Right atrium auricular region (tissue), 2 donors: ENCODE data around the gene MAGI1. TPM values are rescaled to one million over a fixed set of nuclear protein-coding genes. Genes with fewer than 3 reads are reported as not detected.

Experiments
- DNase-seq: peaks from one replicate; pipeline ENCODE4 v3.0.0-alpha.2; 2019; ENCODE audit warnings: low spot score
- H3K27ac ChIP-seq, 2 donors: fragments of 200-600 bp; sonication (generic); 1 replicate in 1 of 2; 2 replicates in 1 of 2; pipeline ENCODE4 v1.5.1; 2016 to 2019
- H3K27me3 ChIP-seq, 2 donors: fragments of 200-600 bp; sonication (generic); one replicate each; pipeline versions ENCODE4 v1.5.1 to v1.6.0; 2017 to 2019
- H3K36me3 ChIP-seq: fragments of 200-600 bp; sonication (generic); one replicate; pipeline ENCODE4 v1.5.1; 2016
- H3K4me1 ChIP-seq, 2 donors: fragments of 200-600 bp; sonication (generic); one replicate each; pipeline versions ENCODE4 v1.5.1 to v1.6.0; 2017 to 2019
- H3K4me3 ChIP-seq, 2 donors: fragments of 200-600 bp; sonication (generic); 1 replicate in 1 of 2; 2 replicates in 1 of 2; pipeline ENCODE4 v1.5.1; 2017 to 2019; ENCODE audit warnings: mild to moderate bottlenecking in 1 of 2, moderate library complexity in 1 of 2
- H3K9me3 ChIP-seq, 2 donors: fragments of 200-600 bp; sonication (generic); one replicate each; pipeline ENCODE4 v1.5.1; 2019
- CTCF ChIP-seq, 2 donors: fragments of 200-600 bp; sonication (generic); IDR thresholded peaks; one replicate each; pipeline ENCODE4 v1.5.1; 2019; ENCODE audit warnings: antibody characterized with exemption in 2 of 2
- total RNA-seq, 2 donors: library from RNA; depleted of rRNA; stranded (reverse); fragments of >200 nt; gene quantifications; one replicate each; pipeline ENCODE4 v1.1.0, GENCODE V29; 2016

Gene MAGI1
- total RNA-seq, 2 donors from 2014 or later = 28.5 to 34.8 TPM

GRCh38 chr3:66012711-66013110 lies 26.0 kb downstream of the MAGI1 start:
- no peaks in the 10 kb centered on the region for H3K27me3 ChIP-seq
- no peaks in the 10 kb centered on the region for H3K36me3 ChIP-seq
- H3K27ac ChIP-seq = no peak overlapping the region
- H3K4me3 ChIP-seq = no peak overlapping the region
- H3K4me1 ChIP-seq = peaks cover 0 to 32% of the 10 kb centered on the region in 2 donors
- DNase-seq = no peak
- no peak for TF ChIP-seq CTCF (IDR thresholded peaks at IDR 0.05)
- H3K9me3 ChIP-seq = no peaks in the 10 kb centered on the region

GRCh38 chr3:66010739-66011655 lies 27.7 kb downstream of the MAGI1 start:
- Histone ChIP-seq H3K4me1 (peaks cover 0 to 32% of the 10 kb centered on the region in 2 donors), H3K4me3 (no peak overlapping the region)

GRCh38 chr3:66010348-66010738 lies 28.4 kb downstream of the MAGI1 start:
- no peak for DNase-seq
- Histone ChIP-seq H3K27me3 (no peaks in the 10 kb centered on the region), H3K4me3 (no peak overlapping the region), H3K9me3 (no peaks in the 10 kb centered on the region), H3K27ac (peak overlapping the region; percentile 16 to 26), H3K36me3 (no peaks in the 10 kb centered on the region), H3K4me1 (peaks cover 0 to 28% of the 10 kb centered on the region in 2 donors)
- no peak for TF ChIP-seq CTCF (IDR thresholded peaks at IDR 0.05)

More at GRCh38 chr3:66010739-66011655, 27.7 kb downstream of the MAGI1 start:
- TF ChIP-seq CTCF (IDR thresholded peaks at IDR 0.05) = no peak
- H3K9me3 ChIP-seq = no peaks in the 10 kb centered on the region
- H3K36me3 ChIP-seq = no peaks in the 10 kb centered on the region
- H3K27me3 ChIP-seq = no peaks in the 10 kb centered on the region
- H3K27ac ChIP-seq = peak overlapping the region; percentile 16 to 26
- DNase-seq = no peak

- H3K4me1 ChIP-seq = peaks cover 0 to 16% of the 10 kb centered on the region in 2 donors
- H3K36me3 ChIP-seq = no peaks in the 10 kb centered on the region
- no peak for TF ChIP-seq CTCF (IDR thresholded peaks at IDR 0.05)
- no peak for DNase-seq
- H3K4me3 ChIP-seq = no peak overlapping the region
- no peaks in the 10 kb centered on the region for H3K27me3 ChIP-seq
- no peaks in the 10 kb centered on the region for H3K9me3 ChIP-seq
- no peak overlapping the region for H3K27ac ChIP-seq
These were observed 34.5 kb downstream of the MAGI1 start for GRCh38 chr3:66004244-66004643.

- no peaks in the 10 kb centered on the region for H3K36me3 ChIP-seq
- TF ChIP-seq CTCF (IDR thresholded peaks at IDR 0.05) = no peak
- H3K9me3 ChIP-seq = no peaks in the 10 kb centered on the region
- peaks cover 0 to 30% of the 10 kb centered on the region in 2 donors for H3K4me1 ChIP-seq
- no peak overlapping the region for H3K4me3 ChIP-seq
- no peak for DNase-seq
- peak overlapping the region in 1 of 2 donors; percentile 26 for H3K27ac ChIP-seq
- no peaks in the 10 kb centered on the region for H3K27me3 ChIP-seq
These were observed 37.1 kb downstream of the MAGI1 start for GRCh38 chr3:66001626-66002025.
